Fibroblast of skin of scalp (primary cell): ENCODE data around the gene SUGCT.
"Not testable (repeated sequence)": the region's sequence is repeated elsewhere in the genome, so short reads cannot be mapped to it uniquely, and the experiment has no call there.

Experiments used
- DNase-seq: peaks from one replicate; pipeline ENCODE4 v3.0.0-alpha.2; 2013

Gene SUGCT

GRCh38 chr7:40202851-40203250, 68.0 kb downstream of the SUGCT start:
- DNase-seq, result no peak

- no peak for DNase-seq
Measured at GRCh38 chr7:40204581-40204980, 69.8 kb downstream of the SUGCT start.

GRCh38 chr7:40205992-40206391, 71.2 kb downstream of the SUGCT start:
- no peak for DNase-seq

- DNase-seq, result peak; percentile 88
Measured at GRCh38 chr7:40211276-40212003, 76.6 kb downstream of the SUGCT start.

- DNase-seq, result no peak
Measured at GRCh38 chr7:40213291-40213690, 78.5 kb downstream of the SUGCT start.

- peak; percentile 57 for DNase-seq
Measured at GRCh38 chr7:40213856-40214255, 79.1 kb downstream of the SUGCT start.

GRCh38 chr7:40218612-40219011, 83.8 kb downstream of the SUGCT start:
- not testable (repeated sequence) for DNase-seq

- DNase-seq, result peak; percentile 91
Measured at GRCh38 chr7:40219917-40220316, 85.1 kb downstream of the SUGCT start.

- peak; percentile 70 for DNase-seq
Measured at GRCh38 chr7:40220421-40220911, 85.7 kb downstream of the SUGCT start.

- peak; percentile 97 for DNase-seq
Measured at GRCh38 chr7:40221836-40222235, 87.0 kb downstream of the SUGCT start.

- DNase-seq, result peak; percentile 54
Measured at GRCh38 chr7:40223451-40224127, 88.8 kb downstream of the SUGCT start.

- peak; percentile 59 for DNase-seq
Measured at GRCh38 chr7:40230101-40230500, 95.3 kb downstream of the SUGCT start.

- DNase-seq, result no peak
Measured at GRCh38 chr7:40231796-40232195, 97.0 kb downstream of the SUGCT start.

GRCh38 chr7:40232242-40232893, 97.6 kb downstream of the SUGCT start:
- peak; percentile 78 for DNase-seq

- no peak for DNase-seq
Measured at GRCh38 chr7:40234046-40234445, 99.2 kb downstream of the SUGCT start.

GRCh38 chr7:40234666-40235065, 99.9 kb downstream of the SUGCT start:
- no peak for DNase-seq

GRCh38 chr7:40237731-40238130, 102.9 kb downstream of the SUGCT start:
- DNase-seq, result no peak

GRCh38 chr7:40239755-40240303, 105.0 kb downstream of the SUGCT start:
- no peak for DNase-seq

- DNase-seq, result no peak
Measured at GRCh38 chr7:40243076-40243475, 108.3 kb downstream of the SUGCT start.

GRCh38 chr7:40244226-40244625, 109.4 kb downstream of the SUGCT start:
- DNase-seq, result peak; percentile 39

- no peak for DNase-seq
Measured at GRCh38 chr7:40248681-40249080, 113.9 kb downstream of the SUGCT start.

GRCh38 chr7:40253444-40253843, 118.6 kb downstream of the SUGCT start:
- DNase-seq, result not testable (repeated sequence)

- DNase-seq, result no peak
Measured at GRCh38 chr7:40263752-40264390, 129.1 kb downstream of the SUGCT start.
